Fibroblast of the aortic adventitia (primary cell): ENCODE measurements around the gene GALNT1. TPM values are rescaled to one million over a fixed set of nuclear protein-coding genes. Genes with fewer than 3 reads are reported as not detected.

Source experiments
- DNase-seq: peaks from one replicate; pipeline ENCODE4 v3.0.0-alpha.2; 2010; ENCODE audit warnings: low read depth
- H3K4me3 ChIP-seq: 2 replicates; pipeline ENCODE4 v1.5.1; 2011; ENCODE audit warnings: low read depth, mild to moderate bottlenecking, control low read depth, low read length, moderate library complexity
- total RNA-seq: library from RNA; depleted of rRNA; stranded (reverse); fragments of >200 nt; gene quantifications from 2 replicates; pipeline ENCODE4 v1.2.3, GENCODE V29; 2012; ENCODE audit warnings: low replicate concordance
- TF ChIP-seq, protein P1 (sequence below): IDR thresholded peaks from 2 replicates; pipeline ENCODE4 v1.5.1; 2011; ENCODE audit warnings: mild to moderate bottlenecking, low read length, control low read depth, inconsistent platforms; ENCODE audit not compliant: insufficient read depth

GALNT1 gene
- total RNA-seq, 1 donor, result 49.0 TPM

DNA sequence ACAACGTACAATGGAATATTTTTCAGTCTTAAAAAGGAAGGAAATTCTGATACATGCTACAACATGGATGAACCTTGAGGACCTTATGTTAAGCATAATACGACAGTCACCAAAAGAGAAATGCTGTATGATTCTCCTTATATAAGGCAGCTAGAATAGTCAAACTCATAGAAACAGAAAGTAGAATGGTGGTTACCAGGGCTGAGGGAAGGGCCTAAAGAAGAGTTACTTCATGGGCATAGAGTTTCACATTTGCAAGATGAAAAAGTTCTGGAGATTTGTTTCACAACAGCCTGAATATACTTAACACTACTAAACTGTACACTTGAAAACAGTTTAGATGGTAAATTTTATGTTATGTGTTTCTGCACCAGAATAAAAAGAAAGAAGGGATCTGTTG, 113.3 kb downstream of the GALNT1 start:
- DNase-seq, result no peak
- H3K4me3 ChIP-seq, result no peak overlapping the region
- TF ChIP-seq, protein P1, sequence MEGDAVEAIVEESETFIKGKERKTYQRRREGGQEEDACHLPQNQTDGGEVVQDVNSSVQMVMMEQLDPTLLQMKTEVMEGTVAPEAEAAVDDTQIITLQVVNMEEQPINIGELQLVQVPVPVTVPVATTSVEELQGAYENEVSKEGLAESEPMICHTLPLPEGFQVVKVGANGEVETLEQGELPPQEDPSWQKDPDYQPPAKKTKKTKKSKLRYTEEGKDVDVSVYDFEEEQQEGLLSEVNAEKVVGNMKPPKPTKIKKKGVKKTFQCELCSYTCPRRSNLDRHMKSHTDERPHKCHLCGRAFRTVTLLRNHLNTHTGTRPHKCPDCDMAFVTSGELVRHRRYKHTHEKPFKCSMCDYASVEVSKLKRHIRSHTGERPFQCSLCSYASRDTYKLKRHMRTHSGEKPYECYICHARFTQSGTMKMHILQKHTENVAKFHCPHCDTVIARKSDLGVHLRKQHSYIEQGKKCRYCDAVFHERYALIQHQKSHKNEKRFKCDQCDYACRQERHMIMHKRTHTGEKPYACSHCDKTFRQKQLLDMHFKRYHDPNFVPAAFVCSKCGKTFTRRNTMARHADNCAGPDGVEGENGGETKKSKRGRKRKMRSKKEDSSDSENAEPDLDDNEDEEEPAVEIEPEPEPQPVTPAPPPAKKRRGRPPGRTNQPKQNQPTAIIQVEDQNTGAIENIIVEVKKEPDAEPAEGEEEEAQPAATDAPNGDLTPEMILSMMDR, result no peak

DNA sequence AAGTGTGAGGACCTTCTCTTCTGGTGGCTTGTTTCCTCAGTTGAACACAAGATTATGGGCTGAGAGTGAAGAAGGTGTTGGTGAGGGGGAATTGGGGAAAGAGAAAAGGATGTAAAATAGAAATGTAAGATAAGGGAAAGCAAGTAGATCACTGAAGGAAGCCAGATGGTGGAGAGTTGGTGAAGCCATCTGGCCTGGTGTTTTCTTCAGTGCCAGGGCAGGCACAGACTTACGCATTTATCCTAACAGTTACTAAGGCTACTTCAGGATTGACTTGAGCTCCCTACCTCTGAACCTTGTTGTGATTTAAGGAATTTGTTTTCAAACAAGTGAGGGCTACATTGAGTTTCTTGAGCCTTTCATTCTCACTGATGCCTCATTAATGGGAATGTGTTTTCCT, 113.8 kb downstream of the GALNT1 start:
- TF ChIP-seq, protein P1, result no peak
- no peak overlapping the region for H3K4me3 ChIP-seq
- DNase-seq, result no peak

DNA sequence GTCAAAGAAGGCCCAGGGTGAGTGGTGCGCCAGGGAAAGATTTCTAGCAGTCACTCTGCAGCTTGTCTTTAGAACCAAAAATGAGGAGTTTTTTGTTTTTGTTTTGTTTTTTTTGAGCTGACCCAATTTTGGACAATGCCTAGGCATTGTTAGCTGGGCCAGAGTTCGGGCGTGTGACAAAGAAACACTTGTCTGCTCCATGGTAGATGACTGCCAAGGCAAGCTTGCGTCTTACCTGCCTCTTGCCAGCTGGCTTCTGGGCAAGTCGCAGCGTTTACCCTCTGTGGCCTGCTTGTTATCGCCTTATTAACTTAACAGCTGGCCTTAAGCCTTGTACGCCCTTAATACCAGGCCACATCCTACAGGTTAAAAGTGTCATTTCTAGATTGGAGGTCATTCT, 114.3 kb downstream of the GALNT1 start:
- no peak overlapping the region for H3K4me3 ChIP-seq
- DNase-seq, result no peak
- TF ChIP-seq, protein P1, result no peak

DNA sequence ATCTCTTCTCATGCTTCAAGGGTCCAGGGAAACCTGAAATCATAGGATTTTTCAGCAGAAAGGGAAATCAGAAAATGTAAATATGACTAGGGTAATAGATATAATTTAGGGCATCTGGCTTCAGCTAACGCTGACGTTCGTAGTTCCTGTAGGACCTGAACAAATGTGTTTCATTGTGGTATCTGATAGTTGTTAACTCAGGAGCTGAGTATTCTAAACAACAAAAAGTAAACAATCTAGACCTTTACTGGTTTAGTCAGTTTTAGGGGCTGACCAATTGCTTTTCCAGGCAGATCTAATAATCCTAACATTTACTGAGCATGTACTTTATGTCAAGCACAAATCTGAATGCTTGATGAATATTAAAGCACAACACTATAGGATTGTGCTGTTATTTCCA, 114.8 kb downstream of the GALNT1 start:
- no peak for DNase-seq

DNA sequence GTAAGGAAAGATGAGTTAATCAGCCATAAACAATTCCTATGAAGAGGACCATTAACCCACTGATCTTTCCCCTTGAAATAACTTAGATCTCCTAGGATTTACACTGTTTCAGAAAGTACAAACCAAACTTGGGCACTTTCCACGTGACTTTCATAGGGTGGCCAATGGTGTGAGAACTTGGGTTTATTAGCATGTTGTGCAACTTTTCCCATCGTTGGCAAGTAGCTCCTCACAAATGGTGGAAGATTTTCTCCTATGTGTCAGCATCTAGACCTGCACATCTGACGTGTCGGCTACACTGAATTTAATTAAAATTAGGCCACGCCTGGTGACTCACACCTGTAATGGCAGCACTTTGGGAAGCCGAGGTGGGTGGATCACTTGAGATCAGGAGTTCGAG, 116.3 kb downstream of the GALNT1 start:
- no peak overlapping the region for H3K4me3 ChIP-seq
- DNase-seq, result no peak
- TF ChIP-seq, protein P1, result no peak

More for the DNA sequence above, 114.8 kb downstream of the GALNT1 start:
- no peak overlapping the region for H3K4me3 ChIP-seq
- TF ChIP-seq, protein P1, result no peak

DNA sequence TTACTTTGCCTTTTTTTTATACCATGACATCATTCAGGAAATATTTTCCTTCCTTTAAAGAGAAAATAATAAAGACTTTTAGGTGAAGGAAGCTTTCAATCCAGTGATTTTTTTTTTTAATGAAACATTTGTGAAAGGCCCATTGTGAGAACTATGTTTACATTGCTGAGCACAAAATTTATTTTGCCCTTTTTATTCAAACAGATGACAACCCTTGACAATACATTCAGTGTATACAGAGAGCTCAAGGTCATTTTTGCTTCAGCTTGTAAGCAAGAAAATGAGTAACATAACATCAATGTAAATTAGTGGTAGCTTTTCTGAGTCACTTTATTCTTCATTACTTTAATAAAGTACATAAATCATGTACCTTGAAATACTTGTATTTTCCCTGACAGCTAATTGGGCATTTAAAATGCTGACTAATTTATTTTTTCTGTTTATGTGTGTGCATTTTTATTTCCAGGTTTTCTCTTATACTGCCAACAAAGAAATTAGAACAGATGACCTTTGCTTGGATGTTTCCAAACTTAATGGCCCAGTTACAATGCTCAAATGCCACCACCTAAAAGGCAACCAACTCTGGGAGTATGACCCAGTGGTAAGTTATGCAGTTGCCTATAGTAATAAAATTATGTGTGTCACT, 121.6 kb downstream of the GALNT1 start:
- TF ChIP-seq, protein P1, result no peak
- no peak for DNase-seq
- no peak overlapping the region for H3K4me3 ChIP-seq

DNA sequence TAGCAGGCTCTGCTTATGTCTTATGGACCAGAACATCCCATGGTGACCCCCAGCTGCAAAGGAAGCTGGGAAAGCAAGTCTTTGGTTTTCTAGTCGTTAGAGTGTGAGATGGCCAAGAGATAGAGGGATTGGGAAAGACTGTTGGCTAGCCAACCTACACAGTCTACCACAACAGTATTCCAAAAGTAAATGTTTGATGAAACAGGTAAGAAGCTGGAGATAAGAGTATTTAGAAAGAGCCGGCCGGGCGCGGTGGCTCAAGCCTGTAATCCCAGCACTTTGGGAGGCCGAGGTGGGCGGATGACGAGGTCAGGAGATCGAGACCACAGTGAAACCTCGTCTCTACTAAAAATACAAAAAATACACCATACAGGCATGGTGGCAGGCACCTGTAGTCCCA, 124.4 kb downstream of the GALNT1 start:
- TF ChIP-seq, protein P1, result no peak
- no peak overlapping the region for H3K4me3 ChIP-seq
- DNase-seq, result no peak
